Cerebellar cortex (tissue), 1 donor: ENCODE results near the gene SOST.

Experiments used
- DNase-seq: peaks from one replicate; pipeline ENCODE4 v3.0.0-alpha.2; 2015; ENCODE audit warnings: low spot score

Gene SOST

DNA sequence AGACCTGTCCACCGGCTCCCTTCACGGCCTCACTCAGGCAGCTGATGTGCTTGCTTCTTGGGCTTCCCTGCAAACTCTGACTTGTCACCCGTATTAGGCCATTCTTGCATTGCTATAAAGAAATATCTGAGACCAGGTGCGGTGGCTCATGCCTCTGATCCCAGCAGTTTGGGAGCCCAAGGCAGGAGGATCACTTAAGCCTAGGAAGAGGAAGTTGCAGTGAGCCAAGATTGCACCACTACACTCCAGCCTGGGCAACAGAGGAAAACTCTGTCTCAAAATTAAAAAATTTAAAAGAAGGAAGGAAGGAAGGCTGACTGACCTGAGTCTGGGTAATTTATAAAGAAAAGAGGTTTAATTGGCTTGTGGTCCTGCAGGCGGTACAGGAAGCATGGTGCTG lies 17.0 kb downstream of the SOST start:
- DNase-seq: no peak

DNA sequence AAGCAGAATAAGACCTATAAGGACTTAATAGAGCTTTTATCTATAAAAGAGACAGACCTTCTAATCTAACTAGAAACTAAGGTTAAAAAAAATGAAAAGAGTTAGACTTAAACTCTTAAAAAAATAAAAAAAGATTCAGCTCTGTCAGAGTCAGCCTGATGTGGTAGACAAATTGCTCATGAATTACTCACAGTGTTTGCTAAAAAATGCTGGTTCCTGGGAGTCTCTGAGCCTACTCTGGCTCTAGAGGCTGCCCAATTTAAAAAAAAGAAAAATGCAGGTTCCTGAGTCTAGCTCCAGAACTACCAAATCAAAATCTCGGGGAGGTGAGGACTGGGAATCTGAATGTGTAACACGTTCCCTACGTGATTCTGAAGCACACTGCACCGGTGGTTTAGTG lies 18.1 kb downstream of the SOST start:
- DNase-seq: no peak

DNA sequence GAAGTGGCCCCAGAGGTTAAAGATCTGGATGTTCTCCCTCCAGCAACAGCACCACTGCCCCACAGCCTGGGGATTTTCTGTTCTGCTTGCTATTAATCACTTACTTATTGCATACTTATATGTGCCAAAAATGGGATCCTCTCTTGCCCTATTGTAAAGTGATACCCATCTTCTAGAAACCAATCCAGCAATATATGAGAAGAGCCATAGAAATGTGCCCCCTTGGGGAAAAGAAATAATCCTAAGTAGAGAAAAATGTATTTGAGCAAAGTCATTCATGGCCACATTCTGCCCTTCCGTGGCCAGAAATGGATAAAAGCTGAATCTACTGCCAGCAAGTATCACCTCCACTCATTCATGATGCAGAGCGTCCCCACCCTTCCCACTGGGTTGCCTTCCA lies 20.9 kb downstream of the SOST start:
- DNase-seq: no peak

DNA sequence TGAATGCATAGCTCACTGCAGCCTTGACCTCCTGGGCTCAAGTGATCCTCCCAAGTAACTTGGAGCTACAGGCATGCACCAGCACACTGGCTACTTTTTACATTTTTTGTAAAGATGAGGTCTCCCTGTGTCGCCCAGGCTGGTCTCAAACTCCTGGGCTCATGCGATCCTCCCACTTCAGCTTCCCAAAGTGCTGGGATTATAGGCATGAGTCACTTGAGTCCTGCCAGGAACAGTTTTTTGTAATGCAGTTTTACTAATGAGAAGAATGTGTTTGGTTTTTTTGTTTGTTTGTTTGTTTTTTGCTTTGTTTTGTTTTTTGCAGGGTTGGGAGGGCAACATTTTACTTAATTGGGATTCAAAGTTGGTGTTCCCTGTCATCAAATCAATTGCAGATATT lies 22.2 kb downstream of the SOST start:
- DNase-seq: no peak

DNA sequence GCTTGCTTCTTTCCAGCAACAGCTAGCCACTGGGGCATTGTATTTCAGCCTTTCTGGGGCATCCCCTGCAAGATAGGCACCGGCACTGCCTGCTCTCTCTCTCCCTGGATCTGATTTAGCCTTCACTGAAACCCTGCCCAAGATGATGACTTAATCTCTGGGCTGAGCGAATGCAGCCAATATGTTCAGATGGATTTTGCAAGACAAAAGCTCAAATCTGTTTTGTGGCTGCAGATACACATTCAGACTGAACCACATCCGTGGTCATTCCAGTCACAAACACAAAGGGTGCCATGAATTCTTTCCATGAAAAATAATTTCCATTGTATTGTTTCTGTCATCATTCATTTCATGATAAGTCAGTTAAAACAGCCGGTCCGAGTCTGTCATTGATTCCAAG lies 24.2 kb downstream of the SOST start:
- no peak for DNase-seq

DNA sequence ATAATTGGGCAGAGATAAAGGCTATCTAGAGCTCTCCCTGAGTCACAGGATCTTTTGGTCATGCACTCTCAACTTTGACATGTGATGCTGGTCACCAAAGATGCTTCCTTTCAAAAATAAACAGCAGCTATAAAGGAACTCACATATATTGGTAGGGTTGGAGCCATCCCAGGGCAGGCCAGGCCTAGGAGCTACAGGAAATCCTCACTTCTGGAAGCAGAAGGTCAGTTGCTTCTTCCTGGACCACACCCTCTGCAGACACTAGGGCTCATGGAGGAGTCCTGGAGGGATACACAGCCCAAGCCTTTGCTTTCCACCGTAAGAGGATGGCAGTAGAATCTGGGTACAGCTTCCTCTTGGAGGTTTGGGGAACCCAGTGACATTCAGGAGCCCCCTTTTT lies 24.6 kb downstream of the SOST start:
- no peak for DNase-seq

DNA sequence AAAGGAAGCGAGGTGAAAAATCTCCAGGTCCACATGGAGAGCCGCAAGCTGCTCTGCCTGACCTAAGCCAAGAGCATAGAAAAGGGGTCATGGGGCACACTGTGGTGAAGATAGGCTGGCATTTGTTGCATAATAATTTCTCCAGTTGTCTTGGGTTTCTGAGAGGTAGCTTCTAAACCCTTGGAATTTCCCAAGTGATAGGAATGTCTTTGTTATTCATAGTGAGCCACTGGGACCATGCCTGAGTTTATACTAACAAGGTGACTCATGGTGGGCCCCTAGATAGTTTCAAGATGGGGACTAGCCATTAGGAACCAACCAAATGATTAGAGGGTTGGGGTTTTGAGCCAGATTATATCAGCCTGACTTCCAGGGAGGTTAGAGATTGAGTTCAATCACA lies 25.6 kb downstream of the SOST start:
- DNase-seq: no peak

DNA sequence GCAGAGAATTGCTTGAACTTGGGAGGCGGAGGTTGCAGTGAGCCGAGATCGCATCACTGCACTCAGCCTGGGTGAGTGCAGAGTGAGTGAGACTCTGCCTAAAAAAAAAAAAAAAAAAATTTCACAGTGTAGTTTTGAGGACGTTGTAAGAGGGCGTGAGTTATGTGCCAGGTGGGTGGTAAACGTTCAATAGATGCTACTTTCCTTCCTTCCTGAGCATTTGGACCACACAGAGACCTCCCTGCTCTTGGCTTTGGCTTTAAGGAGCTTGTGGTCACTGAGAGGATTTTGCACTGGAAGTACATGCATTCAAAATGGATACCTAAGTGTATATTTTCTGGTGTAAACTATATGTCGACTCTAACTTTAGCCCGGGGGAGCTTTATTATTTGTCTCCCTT lies 30.5 kb downstream of the SOST start:
- DNase-seq: no peak

DNA sequence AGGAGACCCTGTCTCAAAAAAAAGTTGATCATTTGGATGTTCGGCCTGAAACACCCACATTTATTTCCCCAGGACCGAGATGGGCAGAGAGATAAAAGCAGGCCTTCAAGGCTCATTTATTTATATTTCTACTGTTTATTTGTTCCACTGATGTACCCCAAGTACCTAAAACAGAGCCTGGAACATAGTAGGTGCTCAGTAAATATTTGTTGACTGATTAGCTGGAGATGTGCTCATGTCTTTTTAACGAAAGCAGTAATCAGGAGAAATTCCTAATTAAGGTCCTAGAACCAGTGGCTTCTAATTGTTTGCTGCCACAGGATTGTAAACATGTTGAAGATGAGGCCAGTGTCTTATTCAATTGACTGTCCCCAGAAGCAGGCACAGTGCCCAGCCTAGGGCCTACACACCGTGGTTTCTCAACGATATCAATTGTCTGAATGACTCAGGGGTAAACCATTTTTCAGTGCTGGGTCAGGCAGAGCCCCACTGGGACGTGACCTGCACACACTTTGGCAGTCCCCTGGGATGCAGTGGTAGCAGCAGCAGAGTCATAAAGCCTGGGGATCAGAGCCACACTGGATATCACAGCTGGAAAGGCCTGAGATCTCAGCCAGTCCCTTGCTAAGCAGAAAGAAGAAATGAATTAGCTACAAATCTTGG lies 34.8 kb downstream of the SOST start:
- DNase-seq: no peak

DNA sequence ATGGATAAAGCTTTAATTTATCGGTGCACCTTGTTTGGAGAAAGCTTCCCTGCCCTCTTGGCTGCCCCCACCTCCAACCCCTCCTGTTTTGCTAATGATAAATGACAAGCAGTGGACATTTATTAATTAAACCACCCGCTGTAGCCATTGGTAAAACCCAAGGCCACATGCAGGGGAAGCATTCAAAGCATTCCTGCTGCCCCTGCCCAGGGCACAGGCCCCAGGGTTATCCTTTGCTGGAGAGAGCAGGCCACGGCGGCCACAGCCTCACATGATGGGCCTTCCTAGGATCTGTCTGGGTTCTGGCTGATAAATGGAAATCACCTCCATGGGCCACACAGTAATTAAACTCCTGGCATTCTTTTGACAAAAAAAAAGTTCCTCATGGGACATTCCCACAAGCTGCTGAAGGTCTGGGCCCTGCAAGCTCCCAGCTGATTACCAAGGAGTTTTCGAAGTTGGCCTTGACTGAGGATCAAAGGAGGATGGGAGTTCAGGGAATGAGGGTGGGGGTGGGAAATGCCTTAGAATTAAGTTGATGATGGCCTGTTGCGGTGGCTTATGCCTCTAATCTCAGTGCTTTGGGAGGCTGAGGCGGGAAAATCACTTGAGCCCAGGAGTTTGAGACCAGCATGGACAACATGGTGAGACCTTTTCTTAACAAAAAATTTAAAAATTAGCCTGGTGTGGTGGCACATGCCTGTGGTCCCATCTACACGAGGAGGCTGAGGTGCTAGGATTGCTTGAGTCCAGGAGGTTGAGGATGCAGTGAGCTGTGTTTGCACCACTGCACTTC lies 35.5 kb downstream of the SOST start:
- DNase-seq: peak; percentile 68

DNA sequence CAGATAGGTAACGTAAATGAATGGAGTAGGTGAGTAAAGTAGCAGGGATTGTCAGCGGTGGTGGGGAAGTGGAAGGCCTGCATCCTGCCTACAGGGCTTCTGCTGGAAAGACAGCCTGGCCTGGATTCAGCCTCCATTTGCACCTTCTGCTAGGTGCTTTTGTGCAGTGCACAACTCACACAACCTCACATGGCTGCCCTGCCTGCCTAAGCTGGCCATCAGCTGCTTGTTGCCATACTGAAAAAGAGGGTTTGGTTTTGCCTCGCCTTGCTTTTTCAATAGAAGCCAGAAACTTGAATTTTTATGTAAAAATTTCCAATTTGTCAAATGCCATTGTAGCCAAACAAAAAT lies 36.3 kb downstream of the SOST start:
- DNase-seq: peak; percentile 34

DNA sequence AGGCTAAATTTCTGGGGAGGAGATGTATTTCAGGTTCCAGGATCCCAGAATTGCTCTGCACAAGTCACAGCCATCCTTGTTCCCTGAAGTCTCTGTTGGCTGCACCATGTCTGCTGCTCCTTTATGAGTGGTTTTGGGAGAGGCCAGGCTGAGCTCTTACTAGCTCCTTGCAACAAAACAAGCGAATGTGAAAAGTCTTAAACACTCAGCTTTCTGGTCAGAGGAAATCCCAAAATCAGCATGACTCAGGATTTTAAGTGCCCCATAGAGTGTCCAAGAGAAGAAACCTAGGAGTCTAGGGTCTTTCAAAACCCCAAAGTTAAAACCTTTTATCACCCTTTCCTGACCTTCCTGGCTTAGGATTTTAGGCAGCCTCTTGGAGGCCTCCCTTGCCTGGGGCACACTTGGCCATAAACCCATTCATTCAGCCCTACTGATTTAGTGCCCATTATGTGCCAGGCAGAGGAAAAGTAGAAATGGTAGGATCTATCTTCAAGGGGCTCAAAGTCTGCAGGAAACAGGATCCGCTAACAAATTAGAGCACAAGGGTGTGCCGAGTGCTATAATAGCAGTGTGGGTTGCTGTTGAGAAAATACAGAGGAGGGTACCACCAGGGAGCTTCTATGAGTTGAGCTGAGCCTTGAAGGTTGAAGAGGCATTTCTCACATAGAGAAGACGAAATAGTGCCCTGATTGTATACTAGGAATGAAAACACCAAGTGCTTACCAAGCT lies 36.9 kb downstream of the SOST start:
- DNase-seq: peak; percentile 34

DNA sequence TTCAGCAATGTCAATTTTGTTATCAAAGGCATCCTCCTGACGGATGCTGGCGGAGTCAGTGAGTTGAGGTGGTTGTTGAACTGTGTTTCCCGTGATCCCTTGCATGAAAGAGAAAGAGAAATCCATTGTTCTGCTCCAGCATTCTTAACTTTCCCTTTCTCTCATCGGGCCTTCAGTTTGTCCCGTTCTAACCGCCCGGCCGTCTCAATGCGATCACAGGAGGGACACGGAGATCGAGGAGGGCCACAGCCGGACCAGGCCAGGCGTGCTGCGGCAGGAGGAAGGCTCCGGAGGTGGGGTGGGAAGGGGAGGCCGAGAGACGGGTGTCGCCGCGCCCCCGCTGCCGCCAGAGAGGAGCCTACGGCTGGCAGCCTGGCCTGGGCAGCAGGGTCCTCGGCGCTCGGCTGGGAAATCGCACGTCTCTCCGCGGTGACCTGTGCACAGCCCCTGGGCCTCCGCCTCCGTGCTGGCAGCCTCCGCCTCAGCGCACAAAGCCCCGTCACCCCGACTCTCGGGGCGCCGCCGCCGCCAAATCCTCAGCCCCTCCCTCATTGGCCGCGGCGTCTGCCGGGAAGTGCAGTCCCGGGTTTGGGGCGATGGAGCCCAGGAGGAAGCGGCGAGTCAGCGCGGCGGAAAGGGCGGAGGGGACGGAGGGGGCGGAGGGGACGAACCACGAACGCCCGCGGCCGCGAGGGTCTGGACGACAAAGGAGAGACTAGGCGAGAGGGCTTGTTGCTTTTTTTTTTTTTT lies 38.1 kb downstream of the SOST start:
- DNase-seq: peak; percentile 80

DNA sequence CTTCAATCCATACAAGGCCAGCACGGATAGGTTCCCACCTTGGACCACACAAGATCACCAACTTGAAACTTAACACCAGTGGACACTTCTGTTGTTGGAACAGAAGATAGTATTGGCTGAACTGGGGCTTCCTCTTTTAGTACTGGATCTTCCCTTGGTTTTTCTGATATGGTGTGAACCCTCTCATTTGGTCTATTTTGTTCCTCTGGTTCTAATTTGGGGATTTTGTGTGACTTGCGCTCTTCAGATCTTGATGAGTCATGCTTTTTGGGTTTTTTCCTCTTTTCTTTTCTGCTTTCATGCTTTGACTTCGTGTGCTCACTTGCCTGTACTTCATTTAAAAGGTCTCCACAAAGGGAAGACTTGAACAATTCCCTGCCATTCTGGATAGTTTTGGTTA lies 39.0 kb downstream of the SOST start:
- no peak for DNase-seq

DNA sequence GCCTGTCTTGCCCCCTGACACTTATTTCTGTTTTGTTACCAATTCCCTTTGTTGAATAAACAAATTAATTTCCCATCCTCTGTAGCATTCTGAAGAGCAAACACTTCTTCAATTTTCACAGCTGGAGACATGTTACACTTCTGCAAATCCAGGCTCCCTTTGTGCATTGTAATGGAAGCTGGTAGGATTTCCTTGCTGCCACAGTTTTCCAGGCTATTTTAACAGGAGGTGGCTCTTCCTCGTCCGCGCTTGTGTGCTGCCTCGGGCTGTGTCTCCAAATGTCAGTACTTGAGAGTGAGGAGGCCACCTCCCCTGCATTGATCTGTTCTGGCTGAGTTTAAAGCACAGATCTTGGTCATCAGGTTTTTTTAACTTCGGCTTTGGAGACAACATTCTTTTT lies 40.0 kb downstream of the SOST start:
- no peak for DNase-seq

DNA sequence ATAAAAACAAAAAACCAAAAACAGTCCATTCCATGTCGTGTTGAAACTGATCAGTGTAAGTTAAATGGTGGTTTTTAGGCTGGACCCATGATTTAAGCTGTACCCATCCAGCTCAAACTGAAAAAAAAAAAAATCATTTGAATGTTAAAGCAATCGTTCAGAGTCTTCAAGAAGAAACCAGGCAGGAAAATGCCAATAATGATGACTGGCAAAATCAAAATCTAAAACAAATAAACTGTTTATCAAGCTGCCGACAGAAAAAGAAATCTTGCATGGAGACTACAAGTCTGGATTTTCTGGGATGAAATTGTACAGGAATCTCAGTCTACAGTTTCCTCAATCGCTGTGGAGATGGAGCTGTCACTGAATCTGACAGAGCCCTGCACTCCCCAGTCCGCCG lies 40.7 kb downstream of the SOST start:
- no peak for DNase-seq

DNA sequence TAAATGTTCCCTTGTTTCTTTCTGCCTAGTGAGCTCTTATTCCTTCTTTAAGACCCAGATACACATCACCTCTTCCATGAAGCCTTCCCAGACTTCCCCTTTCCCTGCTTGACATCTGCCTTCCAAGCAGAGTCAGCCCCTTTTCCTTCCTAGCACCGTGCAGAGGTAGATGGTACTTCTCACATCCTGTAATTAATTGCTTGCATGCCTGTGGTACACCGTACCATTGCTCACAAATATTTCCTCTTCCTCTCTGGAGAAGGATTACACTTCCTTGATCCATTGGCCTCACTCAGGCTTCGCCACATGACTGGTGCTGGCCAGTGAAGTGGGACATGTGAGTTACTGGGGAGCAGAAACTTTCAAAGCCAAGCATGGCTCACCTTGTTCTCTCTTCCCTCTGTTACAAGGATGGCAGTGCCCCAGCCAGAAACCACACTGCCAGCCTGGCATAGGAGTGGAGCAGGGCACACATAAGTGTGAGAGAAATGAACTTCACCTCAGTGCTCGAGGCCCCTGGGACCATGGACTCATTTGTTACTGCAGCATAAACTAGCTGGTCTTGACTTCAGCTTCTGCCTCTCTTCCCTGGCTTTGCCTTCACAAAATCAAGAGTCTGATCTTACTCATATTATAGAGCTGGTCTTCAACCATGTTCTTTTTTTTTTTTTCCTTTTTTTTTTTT lies 44.0 kb downstream of the SOST start:
- no peak for DNase-seq

DNA sequence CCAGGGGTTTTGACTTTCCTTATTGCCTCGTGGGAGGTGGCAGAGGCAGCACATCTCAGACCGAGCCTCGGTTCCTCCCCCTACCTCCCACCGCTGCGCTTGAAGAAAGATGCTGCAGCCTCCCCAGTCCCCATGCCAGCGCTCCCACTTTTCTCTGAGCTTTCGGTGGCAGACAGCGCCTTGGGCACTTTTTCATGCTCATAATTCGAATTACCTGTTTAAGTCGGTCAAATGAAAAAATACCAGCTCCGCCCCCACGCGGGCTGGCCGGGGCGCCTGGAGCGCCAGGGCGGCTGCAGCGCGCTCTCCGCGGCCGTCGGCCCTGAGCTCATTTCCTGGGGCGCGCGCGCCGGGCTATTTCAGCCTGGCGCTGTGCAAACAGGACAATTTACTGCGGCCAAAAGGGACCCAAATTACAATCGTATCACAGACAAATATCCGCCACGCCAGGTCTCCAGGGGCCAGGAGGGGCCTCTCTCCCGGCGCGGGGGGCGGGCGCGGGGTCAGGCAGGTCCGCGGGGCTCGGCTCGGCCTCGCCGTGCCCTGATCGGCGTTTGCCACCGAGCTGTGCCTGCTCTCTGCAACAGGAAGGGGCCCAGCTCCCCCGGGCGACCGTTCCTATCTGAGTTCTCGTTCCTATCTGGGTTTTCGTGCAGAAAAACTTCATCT lies 45.0 kb downstream of the SOST start:
- peak; percentile 44 for DNase-seq

DNA sequence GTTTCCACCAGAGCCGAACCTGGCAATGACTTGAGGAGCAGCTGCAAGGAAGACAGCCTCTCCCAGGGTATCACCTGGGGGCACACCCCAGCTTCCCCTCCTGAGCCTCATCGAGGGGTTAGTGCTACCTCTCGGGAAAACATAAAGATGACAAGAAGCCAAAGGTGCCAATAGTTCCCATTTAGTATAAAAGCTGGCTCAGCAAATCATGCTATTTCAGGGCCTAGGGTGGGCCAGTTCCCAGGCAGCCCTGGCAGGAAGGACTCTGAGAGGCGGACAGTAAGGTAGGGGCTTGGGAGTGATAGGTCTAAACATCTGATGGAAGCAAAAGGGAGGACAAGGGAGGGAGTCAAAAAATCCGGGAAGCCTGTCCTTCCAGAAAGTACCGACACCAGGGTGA lies 46.2 kb downstream of the SOST start:
- no peak for DNase-seq

DNA sequence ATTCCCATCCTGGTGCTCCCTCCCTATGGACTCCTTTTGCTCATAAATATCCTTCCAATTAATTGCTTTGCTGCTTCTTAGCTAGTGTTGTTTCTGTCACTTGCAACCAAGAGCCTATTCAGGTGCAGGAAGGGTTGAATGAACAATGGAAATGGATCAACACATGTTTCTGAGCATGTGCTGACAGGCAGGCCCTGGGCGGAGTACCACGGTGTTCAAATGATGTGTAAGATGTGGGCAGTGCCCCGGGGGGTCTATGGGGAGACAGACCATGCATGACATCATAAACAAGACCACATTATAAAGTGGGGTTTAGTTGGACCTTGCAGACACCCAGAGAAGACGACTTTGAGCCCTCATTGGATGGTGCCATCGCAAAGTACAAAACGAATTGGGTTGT lies 48.5 kb downstream of the SOST start:
- DNase-seq: no peak

DNA sequence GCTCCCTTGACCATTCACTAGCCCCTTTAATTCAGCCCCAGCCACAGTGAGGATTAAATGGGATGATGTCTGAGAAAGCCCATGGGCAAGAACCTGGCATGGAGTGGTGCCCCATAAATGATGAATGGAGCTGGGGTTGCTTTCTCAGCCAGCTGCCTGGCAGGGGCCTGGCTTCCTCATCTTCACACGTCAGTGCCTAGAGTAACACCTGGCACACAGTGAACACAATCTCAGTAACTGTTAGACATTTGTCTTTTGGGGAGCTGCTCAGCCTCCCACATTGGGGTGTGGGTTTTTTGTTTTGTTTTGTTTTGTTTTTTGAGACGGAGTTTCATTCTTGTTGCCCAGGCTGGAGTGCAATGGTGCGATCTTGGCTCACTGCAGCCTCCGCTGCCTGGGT lies 49.4 kb downstream of the SOST start:
- DNase-seq: no peak
